CD1c-positive myeloid dendritic cell (primary cell): ENCODE data around the gene NUP85.
"Not testable (repeated sequence)": the region's sequence is repeated elsewhere in the genome, so short reads cannot be mapped to it uniquely, and the experiment has no call there.

Source experiments
- DNase-seq: peaks from one replicate; pipeline ENCODE4 v3.0.0-alpha.2; 2016; ENCODE audit errors: extremely low spot score

Gene NUP85

DNA sequence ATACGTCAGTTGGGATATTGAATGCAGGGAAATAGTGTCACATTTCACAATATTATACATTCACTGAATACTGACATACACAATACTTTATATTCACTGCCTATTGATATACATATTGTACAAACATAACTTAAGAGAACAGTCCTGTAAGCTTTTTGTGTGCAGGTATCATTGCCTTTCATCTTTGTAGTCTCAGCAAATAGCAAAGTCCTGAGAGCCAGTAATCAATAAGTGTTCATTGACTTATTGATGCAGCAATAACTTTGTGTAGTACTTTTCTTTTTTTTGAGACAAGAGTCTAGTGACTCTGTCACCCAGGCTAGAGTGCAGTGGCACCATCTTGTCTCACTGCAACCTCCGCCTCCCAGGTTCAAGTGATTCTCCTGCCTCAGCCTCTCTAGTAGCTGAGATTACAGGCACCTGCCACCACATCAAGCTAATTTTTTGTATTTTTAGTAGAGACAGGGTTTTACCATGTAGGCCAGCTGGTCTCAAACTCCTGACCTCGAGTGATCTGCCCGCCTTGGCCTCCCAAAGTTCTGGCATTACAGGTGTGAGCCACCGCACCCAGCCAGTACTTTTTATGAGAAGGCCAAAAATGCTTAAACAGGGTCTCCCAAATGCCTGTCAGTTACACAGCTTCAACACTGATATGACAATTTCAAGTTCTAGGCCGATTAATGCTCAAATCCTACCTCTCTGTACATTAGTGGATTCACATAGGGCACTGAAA is 5.4 kb upstream of the NUP85 start:
- DNase-seq = no peak

DNA sequence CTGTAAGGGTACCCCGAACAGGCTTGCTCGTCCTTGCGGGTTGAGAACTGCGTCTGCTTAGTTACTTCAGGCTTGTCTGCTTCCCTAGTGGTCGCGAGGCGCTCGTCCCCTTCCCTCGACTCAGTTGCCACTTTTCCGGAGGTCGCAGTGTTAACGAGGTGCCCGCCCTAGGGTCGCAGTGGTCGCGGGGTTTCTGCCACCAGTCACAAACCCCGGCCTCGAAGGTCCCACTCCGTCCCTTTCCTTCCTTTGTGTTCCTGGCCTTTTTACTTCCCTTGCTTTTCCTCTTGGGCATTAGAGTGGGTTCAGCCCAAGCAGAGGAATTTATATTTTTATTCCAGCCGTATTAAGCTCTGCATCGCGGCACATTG is 299 bp downstream of the NUP85 start:
- DNase-seq = no peak

DNA sequence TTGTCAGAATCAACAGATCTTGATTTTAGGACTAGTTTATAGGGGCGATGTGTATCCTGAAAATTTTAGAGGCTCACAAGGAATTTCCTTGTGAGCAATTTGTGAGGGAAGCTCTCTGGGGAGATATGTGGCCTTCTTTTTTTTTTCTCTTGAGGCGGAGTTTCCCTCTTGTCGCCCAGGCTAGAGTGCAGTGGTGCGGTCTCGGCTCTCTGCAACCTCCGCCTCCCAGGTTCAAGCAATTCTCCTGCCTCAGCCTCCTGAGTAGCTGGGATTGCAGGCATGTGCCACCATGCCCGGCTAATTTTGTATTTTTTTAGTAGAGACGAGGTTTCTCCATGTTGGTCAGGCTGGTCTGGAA is 1.6 kb downstream of the NUP85 start:
- not testable (repeated sequence) for DNase-seq

DNA sequence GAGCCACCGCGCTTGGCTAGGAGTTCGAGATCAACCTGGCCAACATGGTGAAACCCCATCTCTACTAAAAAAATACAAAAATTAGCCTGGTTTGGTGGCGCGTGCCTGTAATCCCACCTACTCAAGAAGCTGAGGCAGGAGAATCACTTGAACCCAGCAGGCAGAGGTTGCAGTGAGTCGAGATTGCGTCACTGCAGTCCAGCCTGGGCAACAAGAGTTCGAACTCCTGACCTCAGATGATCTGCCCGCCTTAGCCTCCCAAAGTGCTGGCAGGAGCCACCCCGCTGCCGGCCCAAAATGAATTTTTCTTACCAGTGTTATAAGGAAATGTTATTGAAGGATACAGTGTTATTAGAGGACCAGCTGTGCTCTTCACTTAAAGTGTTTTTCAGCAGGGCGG is 2.3 kb downstream of the NUP85 start:
- no peak for DNase-seq

DNA sequence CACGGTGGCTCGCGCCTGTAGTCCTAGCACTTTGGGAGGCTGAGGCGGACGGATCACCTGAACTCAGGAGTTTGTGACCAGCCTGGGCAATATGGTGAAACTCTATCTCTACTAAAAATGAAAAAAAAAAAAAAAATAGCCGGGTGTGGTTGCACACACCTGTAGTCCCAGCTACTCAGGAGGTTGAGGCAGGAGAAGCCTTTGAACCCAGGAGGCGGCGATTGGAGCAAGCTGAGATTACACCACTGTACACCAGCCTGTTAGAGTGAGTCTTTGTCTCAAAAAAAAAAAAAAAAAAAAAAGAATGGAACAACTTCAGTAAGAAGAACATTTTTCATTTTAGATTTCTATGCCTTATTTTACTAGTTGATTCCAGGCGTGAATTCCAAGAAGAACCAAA is 2.7 kb downstream of the NUP85 start:
- no peak for DNase-seq

DNA sequence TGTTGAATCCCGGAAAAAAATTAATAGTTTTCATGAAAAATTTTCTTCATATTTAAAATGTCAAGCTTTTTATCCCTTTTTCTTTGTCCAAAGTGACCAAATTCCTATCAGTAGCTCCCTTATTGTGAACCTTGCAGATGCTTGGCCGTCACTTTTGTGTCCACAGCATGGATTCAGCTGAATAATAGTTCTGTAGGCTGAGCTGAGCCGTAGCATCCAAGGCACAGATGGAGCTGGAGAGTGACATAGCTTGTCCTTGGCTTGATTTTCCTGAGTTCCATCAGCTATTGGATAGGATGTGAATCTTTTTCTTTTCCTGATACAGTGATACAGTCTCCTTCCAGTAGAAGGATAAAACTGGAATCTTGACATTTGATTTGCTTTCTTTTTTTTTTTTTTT is 3.6 kb downstream of the NUP85 start:
- no peak for DNase-seq

DNA sequence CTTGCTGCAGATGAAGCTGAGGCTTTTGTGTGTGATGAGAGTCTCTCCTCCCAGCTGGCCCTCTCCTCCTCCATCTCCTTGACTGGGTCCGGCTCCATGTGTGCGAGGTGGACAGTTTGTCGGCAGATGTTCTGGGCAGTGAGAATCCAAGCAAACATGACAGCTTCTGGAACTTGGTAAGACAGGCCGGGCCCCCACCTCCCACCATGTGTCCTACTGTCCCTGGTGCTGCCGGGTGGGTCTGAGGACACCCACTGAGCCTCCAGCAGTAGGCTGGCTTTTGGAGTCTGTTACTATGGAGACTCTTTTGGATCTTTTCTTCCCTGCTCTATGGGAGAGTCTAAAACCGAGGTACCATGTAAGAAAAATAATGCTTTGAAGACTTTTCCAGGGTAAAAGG is 12.7 kb downstream of the NUP85 start:
- no peak for DNase-seq

DNA sequence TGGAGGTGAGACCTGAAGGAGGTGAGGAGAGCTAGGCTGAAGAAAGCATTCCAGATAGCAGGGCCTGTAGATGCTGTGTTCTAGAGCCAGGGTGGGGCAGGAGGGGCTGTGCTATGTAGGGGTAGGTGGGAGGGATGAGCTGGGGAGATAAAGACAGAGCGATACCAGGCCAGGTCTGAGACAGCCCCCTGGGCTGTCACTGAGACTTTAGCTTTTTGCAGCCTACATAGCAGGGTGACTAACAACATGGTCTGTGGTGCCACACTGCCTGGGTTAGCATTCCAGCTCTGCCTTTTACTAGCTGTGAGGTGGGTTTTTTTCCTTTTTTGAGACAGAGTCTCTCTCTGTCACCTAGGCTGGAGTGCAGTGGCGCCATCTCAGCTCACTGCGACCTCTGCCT is 14.3 kb downstream of the NUP85 start:
- no peak for DNase-seq

DNA sequence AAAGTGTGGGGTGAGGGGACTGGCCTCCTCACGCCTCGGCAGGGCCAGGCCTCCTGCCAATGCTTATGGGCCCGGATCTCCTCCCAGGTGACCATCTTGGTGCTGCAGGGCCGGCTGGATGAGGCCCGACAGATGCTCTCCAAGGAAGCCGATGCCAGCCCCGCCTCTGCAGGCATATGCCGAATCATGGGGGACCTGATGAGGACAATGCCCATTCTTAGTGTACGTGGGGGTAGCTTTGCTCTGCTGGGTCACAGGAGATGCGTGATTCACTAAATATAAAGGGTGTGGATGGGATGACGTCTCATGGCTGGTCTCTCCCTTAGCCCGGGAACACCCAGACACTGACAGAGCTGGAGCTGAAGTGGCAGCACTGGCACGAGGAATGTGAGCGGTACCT is 19.5 kb downstream of the NUP85 start:
- DNase-seq = no peak

DNA sequence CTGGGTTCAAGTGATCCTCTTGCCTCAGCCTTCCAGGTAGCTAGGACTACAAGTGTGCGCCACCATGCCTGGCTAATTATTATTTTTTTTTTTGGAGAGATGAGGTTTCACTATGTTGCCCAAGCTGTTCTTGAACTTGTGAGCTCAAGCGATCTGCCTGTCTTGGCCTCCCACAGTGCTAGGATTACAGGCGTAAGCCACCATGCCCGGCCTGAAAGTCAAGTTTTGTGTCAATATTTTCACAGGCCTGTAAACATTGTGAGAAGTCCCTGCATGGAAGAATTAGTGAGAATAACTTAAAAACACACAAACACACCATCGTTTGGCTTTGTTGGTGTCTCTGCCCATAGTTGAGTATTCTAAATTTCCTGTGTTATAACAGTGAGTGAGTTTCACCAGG is 22.2 kb downstream of the NUP85 start:
- DNase-seq = no peak

DNA sequence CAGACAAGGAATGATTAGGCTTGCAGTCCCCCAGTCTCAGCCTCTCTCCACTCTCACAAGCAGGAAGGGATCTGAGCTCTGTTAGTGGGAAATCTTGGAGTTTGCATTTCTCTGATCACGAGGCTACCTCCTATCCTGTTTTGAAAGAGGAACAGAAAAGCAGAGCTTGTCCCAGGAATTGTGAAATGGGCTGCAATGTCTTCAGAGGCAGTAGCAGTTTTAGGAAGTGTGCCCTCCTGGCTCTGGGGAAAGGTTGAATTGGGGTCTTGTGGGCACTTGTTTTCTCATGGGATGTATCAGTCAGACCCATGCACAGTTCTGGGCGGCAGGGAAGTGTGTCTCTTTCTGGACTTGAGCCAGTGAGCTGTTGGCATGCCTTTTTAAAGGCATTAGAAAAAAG is 22.8 kb downstream of the NUP85 start:
- peak; percentile 96 for DNase-seq

DNA sequence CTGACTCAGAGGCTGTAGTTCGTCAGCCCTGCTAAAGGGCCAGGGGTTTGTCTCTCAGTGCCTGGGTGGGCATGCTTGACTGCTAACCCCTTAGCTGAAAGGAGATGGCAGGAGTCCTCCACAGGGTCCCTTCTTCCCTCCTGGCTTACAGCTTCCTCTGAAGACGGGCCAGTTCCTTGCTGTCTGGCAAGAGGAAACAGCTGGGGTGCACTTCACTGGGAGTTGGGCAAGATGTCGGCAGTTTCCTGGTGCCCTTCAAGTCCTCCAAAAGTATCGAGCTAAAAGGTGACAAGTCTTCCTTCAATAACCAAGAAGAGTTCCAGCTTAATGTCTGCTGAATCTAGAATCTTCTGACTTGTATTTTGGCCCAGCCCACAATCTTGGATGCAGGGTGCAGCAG is 23.4 kb downstream of the NUP85 start:
- peak; percentile 74 for DNase-seq

DNA sequence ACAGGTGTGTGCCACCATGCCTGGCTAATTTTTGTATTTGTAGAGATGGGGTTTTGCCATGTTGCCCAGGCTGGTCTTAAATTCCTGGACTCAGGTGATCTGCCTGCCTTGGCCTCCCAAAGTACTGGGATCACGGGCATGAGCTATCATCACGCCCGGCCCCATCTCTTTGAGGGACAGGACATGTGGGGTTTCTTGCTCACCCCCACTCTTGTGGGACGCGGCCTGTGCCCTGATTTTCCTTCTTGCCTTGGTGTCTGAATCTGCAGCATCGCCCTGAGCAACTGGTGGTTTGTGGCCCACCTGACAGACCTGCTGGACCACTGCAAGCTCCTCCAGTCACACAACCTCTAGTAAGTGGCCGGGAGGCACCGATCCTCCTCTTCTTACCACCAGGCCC is 25.6 kb downstream of the NUP85 start:
- DNase-seq = no peak

DNA sequence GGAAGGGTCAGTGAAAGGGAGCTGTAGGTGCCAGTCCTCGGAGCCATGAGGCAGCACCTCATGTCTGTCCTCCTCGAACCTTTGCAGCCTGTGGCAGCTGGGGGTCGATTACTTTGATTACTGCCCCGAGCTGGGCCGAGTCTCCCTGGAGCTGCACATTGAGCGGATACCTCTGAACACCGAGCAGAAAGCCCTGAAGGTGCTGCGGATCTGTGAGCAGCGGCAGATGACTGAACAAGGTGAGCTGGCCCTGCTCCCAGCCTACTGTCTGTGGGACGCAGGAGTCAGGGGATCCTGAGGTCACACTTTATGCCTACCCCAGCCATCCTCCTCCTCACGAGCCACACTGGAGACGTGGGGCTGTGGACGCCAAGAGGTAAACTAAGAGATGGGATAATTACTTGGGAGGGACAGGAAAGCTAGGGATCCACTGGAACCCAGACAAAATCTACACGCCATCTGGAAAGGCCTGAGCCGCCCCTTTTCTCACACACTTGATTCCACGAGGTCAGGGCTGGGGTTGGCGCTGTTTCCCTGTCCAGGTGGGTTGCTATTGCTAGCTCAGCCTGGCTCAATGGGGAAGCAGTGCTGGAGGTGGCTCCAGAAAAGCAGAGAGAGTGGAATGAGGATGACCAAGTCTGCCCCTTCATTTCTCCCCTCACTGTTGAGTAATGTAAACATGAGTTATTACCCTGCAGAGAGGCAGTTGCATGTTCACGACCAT is 26.4 kb downstream of the NUP85 start:
- no peak for DNase-seq

DNA sequence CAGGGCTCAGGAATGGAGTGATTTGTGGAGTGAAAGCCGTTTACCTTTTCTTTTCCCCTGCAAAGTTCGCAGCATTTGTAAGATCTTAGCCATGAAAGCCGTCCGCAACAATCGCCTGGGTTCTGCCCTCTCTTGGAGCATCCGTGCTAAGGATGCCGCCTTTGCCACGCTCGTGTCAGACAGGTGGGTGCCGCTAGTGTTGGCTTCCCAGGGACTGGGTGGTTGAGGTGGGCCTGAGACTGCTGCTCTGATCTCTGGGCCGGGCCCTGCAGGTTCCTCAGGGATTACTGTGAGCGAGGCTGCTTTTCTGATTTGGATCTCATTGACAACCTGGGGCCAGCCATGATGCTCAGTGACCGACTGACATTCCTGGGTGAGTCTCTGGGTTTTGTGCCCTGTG is 27.3 kb downstream of the NUP85 start:
- no peak for DNase-seq

DNA sequence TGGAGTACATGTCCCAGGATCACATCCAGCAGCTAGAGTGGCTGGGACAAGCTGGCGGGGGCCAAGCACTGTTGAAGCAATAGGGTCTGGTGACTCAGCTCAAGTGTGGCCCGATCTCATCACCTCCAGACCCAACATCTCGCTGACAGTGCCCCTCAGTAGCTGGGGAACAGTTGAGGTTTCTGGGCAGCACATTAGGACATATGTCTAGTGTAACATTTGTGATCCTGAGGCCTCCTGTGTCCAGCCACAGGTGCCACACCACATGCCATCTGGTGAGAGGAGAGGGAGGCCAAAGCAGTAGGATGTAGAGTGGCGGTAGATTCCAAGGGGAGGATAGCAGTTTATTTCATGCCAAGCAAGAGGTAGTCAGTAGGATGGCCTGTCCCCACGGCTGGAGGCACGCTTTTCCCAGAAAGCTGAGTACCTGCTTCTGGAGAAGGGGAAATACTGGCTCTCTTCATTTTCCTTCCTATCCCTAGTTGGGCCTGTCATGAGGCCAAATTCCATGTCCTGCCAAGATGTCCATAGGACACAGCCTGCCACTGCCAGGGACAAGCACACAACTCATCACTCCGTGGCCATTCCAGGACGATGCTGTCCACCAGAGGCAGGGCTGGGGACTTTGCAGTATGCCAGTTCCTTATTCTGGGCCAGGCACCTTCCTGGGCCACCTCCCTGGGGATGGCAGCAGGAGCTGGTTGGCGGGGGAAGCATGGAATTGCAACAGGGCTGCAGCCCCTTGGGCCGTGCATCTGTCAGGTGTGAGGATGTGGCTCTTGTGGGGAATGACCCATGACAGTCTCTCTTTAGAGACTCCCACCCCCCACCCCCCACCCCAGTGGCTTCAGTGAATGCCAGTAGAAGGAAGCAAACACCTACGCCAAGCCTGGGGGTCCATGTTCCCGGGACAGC is 31.9 kb downstream of the NUP85 start:
- no peak for DNase-seq

DNA sequence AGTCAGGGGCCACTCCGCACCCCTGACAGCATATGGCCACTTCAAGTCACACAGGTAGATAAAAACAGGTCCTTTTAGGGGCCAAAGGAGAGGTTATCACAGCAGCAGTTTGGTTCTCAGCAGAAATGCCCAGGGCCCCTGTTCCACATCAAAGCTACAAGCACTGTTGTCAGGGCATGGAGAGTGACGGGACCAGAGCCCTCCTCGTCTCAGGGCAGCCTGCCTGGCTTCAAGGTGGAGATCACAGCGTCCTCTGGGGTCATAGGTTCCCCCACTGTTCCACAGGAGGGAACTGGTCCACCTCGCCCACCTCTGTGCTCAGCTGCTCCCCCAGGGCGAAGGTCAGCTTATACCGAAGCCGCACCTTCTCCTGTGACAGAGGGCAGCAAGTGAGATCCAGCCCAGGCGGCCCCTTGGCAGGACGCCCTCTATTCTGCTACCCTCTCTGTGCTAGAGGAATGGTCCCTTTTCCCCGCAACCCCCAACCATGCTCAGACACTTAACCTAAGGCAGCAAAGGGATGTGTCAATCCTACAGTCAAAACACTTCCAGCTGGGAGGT is 32.6 kb downstream of the NUP85 start:
- no peak for DNase-seq

DNA sequence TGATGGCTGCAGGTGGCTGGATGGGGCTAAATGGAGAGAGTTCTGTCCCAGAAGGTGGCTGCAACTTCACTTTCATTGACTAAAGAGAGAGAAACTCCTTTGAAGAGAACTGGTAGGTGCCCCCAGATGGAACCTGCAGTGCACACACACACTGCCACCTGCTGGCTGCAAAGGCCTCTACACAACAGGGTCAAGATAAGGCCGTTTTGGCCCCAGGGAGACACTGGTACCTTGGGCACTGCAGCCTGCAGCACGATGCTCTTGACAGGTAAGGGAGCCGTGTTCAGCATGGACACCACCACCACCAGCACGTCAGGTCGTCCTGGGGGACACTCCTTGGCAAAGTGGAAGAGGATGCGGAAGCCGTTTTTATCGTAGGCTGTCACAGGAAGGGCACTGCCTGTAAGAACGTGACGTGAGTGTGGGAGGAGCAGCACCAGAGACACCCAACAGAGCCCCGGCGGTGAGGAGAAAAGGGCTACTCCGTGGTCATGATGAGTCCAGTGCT is 33.3 kb downstream of the NUP85 start:
- DNase-seq = peak; percentile 77

DNA sequence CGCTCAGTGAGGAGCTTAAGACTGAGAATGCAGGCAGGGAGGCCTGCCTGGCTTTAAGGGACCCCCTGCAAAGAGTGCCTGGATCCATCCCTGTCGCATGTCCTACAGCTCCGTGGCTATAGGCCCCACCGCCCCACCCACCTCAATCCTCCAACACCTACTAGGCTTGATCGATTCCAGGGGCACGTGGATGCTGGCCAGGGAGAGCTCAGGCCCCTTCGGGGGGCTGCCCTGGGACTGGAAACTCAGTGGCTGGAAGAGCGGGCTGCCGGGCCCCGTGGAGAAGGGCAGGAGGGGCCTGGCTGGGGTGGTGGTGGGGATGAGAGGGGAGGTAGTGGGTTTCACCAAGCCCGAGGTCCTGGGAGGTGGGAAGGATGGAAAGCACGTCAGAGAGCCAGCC is 33.7 kb downstream of the NUP85 start:
- DNase-seq = no peak

DNA sequence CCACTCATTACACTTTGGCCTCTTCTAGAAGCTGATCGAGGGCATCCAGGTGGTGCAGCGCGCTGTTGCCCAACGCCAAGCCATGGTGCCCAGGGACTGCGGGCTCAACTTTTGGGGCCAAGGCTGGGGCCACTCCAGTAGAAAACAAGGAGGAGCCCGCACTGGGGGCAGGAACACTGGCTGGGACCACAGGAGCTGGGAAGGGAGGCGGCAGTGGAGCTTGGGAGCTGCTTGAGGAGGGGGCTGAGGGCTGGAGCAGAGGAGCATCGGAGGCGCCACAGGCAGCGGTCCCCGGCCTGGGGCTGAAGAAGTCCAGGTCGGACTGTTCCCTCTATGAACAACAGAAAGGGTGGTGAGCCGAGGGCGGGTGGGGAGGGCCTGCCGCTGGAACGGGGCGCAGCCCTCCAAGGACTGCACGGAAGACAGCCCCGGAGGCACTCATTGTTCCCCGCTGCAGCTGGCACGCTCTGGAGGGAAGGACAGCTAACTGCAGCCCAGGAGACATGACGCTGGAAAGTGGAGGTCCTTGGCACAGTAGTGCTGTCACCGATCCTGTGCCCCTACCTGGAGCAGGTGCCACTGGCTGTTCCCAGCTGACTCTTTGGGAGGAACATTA is 34.4 kb downstream of the NUP85 start:
- DNase-seq = no peak

DNA sequence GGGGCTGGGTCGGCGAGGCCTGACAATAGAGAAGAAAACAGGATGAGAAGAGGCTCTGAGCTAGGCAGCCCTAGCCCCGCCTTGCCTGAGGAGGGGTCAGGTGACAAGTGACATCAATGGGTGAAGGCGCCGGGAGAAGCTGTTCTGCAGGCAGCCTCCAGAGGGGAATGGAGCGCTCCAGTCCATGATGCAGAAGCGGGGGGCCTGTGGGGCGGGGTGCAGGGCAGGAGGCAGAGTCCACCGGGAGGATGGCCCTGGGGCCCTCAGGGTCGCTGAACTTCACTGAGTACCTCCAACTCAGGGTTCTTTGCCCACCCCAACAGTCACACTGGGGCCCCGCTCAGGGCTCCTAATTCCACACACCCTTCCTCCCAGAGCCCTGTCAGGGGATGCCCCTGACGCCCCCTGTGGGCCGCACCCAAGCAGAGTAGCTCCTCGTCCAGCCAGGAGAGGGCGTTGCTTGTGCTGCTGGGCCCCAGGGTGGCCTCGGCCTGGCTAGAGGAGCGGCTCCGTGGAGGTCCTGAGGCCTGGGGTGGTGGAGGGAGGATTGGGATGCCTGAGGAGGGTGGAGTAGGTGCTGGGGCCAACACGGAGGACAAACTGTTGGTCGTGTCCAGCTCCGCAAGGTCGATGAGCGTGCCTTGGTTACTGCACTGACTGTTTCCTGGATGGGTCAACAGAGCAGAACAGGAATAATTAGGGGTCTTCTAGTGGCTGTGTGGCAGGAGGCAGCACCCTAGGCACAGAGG is 35.1 kb downstream of the NUP85 start:
- peak; percentile 41 for DNase-seq
